ENCODE measurements around the gene EGFL8.

EGFL8 gene

GRCh38 chr6:32147401-32148132 lies 16.8 kb upstream of the EGFL8 start:
- DNase-seq, result no peak

- DNase-seq, result no peak
Measured at GRCh38 chr6:32148289-32149091, 15.9 kb upstream of the EGFL8 start.

GRCh38 chr6:32149092-32149755 lies 15.2 kb upstream of the EGFL8 start:
- DNase-seq, result no peak

- DNase-seq, result no peak
Measured at GRCh38 chr6:32149932-32150870, 14.2 kb upstream of the EGFL8 start.

GRCh38 chr6:32151181-32151862 lies 13.1 kb upstream of the EGFL8 start:
- DNase-seq, result no peak

- DNase-seq, result no peak
Measured at GRCh38 chr6:32151863-32152768, 12.3 kb upstream of the EGFL8 start, which contains the start of gene PRRT1. PRRT1 (minus strand) TSS chr6:32151939; CDS start chr6:32151827, 112 bp downstream.

GRCh38 chr6:32152769-32153563 lies 11.4 kb upstream of the EGFL8 start:
- no peak for DNase-seq

- peak; percentile 49 for DNase-seq
Measured at GRCh38 chr6:32153564-32154513, 10.6 kb upstream of the EGFL8 start, which contains the start of gene PPT2. PPT2 (plus strand) TSS chr6:32154141; CDS start chr6:32154595, 454 bp downstream.

- peak; percentile 26 for DNase-seq
Measured at GRCh38 chr6:32154514-32155161, 9.8 kb upstream of the EGFL8 start.

- DNase-seq, result no peak
Measured at GRCh38 chr6:32156891-32157290, 7.5 kb upstream of the EGFL8 start.

GRCh38 chr6:32158052-32158451 lies 6.3 kb upstream of the EGFL8 start:
- DNase-seq, result no peak

GRCh38 chr6:32163559-32164258 lies 686 bp upstream of the EGFL8 start:
- no peak for DNase-seq

- DNase-seq, result no peak
Measured at GRCh38 chr6:32166411-32167061, 2.1 kb downstream of the EGFL8 start.

GRCh38 chr6:32167154-32167760 lies 2.9 kb downstream of the EGFL8 start:
- DNase-seq, result no peak

- DNase-seq, result no peak
Measured at GRCh38 chr6:32167761-32168262, 3.4 kb downstream of the EGFL8 start.

- no peak for DNase-seq
Measured at GRCh38 chr6:32168350-32168749, 4.0 kb downstream of the EGFL8 start.
